ENCODE results near the gene SMU1. TPM values are rescaled to one million over a fixed set of nuclear protein-coding genes. Genes with fewer than 3 reads are reported as not detected.

Gene SMU1
- total RNA-seq, 1 experiment from 2014 or later: 30.3 TPM

DNA sequence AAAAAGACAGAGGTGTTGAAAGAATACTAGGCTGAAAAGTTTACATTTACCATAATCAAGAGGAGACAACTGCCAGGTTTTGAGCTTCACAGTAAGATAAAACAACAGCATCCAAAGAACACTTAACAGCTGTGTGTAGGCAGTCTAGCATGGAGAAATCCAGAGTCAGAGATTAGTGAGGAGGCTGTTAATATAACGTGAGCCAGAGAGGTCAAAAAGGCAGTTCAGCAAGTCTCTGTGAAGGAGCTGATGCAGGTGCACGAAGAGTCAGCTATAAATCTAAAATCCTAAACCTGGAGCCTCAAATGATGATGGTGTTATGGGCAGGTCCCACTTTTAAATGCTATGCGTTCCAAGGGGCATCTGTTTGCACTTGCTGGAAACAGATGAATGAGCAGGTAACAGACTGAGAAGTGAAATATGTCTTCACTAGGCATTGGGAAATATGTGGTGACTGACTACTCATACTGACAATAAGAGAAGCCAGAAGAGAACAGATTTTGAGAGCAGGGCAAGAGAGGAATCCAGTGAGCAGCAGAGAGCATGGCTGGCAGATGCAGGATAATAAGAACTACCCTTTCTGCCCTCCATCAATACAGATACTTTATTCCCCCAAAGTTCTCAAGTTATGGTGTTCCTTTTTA, 83.8 kb downstream of the SMU1 start:
- CTCF ChIA-PET: no interaction called here

DNA sequence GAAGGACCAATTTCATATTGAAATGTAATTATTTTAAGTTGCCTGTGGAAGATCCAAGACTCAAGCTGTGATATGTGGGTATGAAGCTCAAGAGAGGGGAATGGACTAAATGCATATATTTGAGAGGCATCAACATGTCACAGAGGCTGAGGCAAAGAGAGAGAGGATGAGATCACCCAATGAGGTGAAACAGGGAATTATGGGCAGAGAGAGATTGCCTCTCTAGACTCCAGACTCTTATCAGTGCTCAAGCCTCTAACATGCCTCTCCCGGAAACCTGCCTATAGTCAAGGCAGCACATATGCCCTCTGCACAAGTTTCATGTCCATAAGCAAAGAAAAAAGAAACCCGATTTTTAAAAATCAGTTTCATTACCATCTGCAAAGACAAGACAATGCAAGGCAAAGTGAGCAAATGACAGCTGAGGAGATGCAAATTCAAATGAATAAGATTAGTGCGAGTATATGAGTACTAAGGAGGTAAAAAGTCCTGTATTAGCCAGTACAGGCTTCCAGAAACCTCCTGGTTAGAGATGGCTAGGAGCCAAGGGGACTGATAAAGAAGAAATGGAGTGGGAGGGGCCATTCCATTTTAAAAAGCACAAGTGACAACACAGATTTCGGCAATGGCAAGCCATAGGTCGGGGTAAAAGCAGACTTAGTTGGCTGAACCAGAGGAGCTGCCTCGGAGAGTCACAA, 84.4 kb downstream of the SMU1 start:
- Histone ChIP-seq H3K4me3 (ENCODE audit: low read depth in 2 of 2, low read length in 2 of 2) (no peak overlapping the region), H3K27ac (ENCODE audit: low read length) (no peak overlapping the region), H3K9me3 (ENCODE audit: control insufficient read depth, insufficient read depth, low read depth, low read length) (no peaks in the 10 kb centered on the region), H3K4me1 (ENCODE audit: control insufficient read depth, insufficient read depth, low read length) (no peaks in the 10 kb centered on the region), H3K36me3 (ENCODE audit: control insufficient read depth, insufficient read depth, low read length) (peaks cover 6% of the 10 kb centered on the region; the same call in 1 of the 2 replicates), H3K27me3 (ENCODE audit: control insufficient read depth, insufficient read depth, low read length) (no peaks in the 10 kb centered on the region)
- in situ Hi-C loops (cut with HindIII; ENCODE audit: low pct_unique_long_range_greater_than_20kb, low sequenced_read_pairs): no loop called here
- intact Hi-C loops (cut with micrococcal nuclease; ENCODE audit: unreplicated experiment): no loop called here
- ChIA-PET POLR2A (interaction anchor here (0.7 kb wide), 1 partner anchor 523 kb away, joined by 5 read pairs; no protein-coding TSS in a partner anchor), CTCF (no interaction called here)
- TF ChIP-seq POLR2AphosphoS5 (IDR thresholded peaks at IDR 0.05; ENCODE audit: low read depth, low read length) (no peak), TCF7L2 (IDR thresholded peaks at IDR 0.05; ENCODE audit: low read depth, low read length) (no peak), SIN3A (IDR thresholded peaks at IDR 0.05; ENCODE audit: borderline replicate concordance, insufficient read depth, low read depth, low read length) (no peak)
- TF ChIP-seq, protein P1, sequence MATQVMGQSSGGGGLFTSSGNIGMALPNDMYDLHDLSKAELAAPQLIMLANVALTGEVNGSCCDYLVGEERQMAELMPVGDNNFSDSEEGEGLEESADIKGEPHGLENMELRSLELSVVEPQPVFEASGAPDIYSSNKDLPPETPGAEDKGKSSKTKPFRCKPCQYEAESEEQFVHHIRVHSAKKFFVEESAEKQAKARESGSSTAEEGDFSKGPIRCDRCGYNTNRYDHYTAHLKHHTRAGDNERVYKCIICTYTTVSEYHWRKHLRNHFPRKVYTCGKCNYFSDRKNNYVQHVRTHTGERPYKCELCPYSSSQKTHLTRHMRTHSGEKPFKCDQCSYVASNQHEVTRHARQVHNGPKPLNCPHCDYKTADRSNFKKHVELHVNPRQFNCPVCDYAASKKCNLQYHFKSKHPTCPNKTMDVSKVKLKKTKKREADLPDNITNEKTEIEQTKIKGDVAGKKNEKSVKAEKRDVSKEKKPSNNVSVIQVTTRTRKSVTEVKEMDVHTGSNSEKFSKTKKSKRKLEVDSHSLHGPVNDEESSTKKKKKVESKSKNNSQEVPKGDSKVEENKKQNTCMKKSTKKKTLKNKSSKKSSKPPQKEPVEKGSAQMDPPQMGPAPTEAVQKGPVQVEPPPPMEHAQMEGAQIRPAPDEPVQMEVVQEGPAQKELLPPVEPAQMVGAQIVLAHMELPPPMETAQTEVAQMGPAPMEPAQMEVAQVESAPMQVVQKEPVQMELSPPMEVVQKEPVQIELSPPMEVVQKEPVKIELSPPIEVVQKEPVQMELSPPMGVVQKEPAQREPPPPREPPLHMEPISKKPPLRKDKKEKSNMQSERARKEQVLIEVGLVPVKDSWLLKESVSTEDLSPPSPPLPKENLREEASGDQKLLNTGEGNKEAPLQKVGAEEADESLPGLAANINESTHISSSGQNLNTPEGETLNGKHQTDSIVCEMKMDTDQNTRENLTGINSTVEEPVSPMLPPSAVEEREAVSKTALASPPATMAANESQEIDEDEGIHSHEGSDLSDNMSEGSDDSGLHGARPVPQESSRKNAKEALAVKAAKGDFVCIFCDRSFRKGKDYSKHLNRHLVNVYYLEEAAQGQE (IDR thresholded peaks at IDR 0.05; ENCODE audit: insufficient read depth in 1 of 2, low read depth in 2 of 2, low read length in 1 of 2): no peak
- TF ChIP-seq, protein P2, sequence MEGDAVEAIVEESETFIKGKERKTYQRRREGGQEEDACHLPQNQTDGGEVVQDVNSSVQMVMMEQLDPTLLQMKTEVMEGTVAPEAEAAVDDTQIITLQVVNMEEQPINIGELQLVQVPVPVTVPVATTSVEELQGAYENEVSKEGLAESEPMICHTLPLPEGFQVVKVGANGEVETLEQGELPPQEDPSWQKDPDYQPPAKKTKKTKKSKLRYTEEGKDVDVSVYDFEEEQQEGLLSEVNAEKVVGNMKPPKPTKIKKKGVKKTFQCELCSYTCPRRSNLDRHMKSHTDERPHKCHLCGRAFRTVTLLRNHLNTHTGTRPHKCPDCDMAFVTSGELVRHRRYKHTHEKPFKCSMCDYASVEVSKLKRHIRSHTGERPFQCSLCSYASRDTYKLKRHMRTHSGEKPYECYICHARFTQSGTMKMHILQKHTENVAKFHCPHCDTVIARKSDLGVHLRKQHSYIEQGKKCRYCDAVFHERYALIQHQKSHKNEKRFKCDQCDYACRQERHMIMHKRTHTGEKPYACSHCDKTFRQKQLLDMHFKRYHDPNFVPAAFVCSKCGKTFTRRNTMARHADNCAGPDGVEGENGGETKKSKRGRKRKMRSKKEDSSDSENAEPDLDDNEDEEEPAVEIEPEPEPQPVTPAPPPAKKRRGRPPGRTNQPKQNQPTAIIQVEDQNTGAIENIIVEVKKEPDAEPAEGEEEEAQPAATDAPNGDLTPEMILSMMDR (IDR thresholded peaks at IDR 0.05): no peak
- ATAC-seq (no peak), DNase-seq (ENCODE audit: low read depth, low spot score) (no peak)
- BruUV-seq (replicated peaks): no TSS peak

More for the DNA sequence above, 83.8 kb downstream of the SMU1 start:
- no peak for ATAC-seq
- POLR2A ChIA-PET: no interaction called here
- no TSS peak for BruUV-seq (replicated peaks)
- H3K4me1 ChIP-seq (ENCODE audit: control insufficient read depth, insufficient read depth, low read length): no peaks in the 10 kb centered on the region
- H3K27me3 ChIP-seq (ENCODE audit: control insufficient read depth, insufficient read depth, low read length): no peaks in the 10 kb centered on the region
- TF ChIP-seq SIN3A (IDR thresholded peaks at IDR 0.05; ENCODE audit: borderline replicate concordance, insufficient read depth, low read depth, low read length): no peak
- TF ChIP-seq, protein P1 (IDR thresholded peaks at IDR 0.05; ENCODE audit: insufficient read depth in 1 of 2, low read depth in 2 of 2, low read length in 1 of 2): no peak
- no peak for TF ChIP-seq POLR2AphosphoS5 (IDR thresholded peaks at IDR 0.05; ENCODE audit: low read depth, low read length)
- no peak for TF ChIP-seq TCF7L2 (IDR thresholded peaks at IDR 0.05; ENCODE audit: low read depth, low read length)
- TF ChIP-seq, protein P2 (IDR thresholded peaks at IDR 0.05): no peak
- H3K36me3 ChIP-seq (ENCODE audit: control insufficient read depth, insufficient read depth, low read length): peaks cover 3% of the 10 kb centered on the region; the same call in 1 of the 2 replicates
- DNase-seq (ENCODE audit: low read depth, low spot score): no peak
- no peaks in the 10 kb centered on the region for H3K9me3 ChIP-seq (ENCODE audit: control insufficient read depth, insufficient read depth, low read depth, low read length)
- H3K4me3 ChIP-seq (ENCODE audit: low read depth in 2 of 2, low read length in 2 of 2): no peak overlapping the region
- in situ Hi-C loops (cut with HindIII; ENCODE audit: low pct_unique_long_range_greater_than_20kb, low sequenced_read_pairs): no loop called here
- intact Hi-C loops (cut with micrococcal nuclease; ENCODE audit: unreplicated experiment): no loop called here
- H3K27ac ChIP-seq (ENCODE audit: low read length): no peak overlapping the region

Data from Panc1 (cell line).